ENCODE measurements around the gene STXBP1. TPM values are rescaled to one million over a fixed set of nuclear protein-coding genes. Genes with fewer than 3 reads are reported as not detected.
A peak's percentile ranks its signal among the peaks of the same experiment; 100 is the strongest.

STXBP1 gene
- total and polyA plus RNA-seq, 9 of the 15 experiments (the other 6 are each of a cell fraction or from before 2014, with no cell fraction given) = 4.6 to 35.1 (median 9.7) TPM

GRCh38 chr9:127732444-127732843 lies 120.4 kb downstream of the STXBP1 start (continued):
- TF ChIP-seq AFF1 (IDR thresholded peaks at IDR 0.05; ENCODE audit: low read depth in 1 of 2, partially characterized antibody in 2 of 2) (no peak), SREBF1 (IDR thresholded peaks at IDR 0.05; ENCODE audit: borderline replicate concordance, low read depth, low read length) (no peak)
- TF ChIP-seq, protein P1, sequence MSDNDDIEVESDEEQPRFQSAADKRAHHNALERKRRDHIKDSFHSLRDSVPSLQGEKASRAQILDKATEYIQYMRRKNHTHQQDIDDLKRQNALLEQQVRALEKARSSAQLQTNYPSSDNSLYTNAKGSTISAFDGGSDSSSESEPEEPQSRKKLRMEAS (CRISPR knock-in tag; IDR thresholded peaks at IDR 0.05) = no peak

DNA sequence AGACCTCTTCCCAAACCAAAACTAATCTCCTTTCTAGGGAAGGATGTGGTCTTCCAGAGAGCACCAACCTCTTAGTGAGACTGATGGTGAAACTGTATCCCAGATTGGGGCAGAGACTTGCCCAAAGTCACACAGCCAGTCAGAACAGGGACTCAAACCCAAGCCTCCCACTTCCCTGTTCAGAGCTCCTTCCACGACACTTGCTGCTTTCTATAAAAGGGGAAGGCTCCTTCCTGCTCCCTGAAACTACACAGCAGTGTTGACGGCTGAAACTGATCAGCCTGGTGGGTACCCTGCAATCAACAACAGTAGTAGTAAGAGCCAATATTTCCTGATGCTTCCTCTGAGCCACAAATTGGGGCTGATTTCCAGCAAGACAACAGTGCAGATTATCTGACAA lies 121.5 kb downstream of the STXBP1 start:
- no peak for ATAC-seq
- Histone ChIP-seq H3K9ac (ENCODE audit: insufficient read depth in 1 of 2, low read depth in 2 of 2, low read length in 2 of 2) (peak overlapping the region in 1 of 2 experiments; percentile 92; a peak in 1 of 4 replicates), H3K9me1 (ENCODE audit: control insufficient read depth, insufficient read depth, low read length) (no peaks in the 10 kb centered on the region), H2AFZ (ENCODE audit: low read depth, low read length) (no peak overlapping the region), H3K9me3 (replicated peaks; ENCODE audit: control insufficient read depth, insufficient read depth, low read depth, low read length) (no peaks in the 10 kb centered on the region), H3K79me2 (ENCODE audit: control insufficient read depth, insufficient read depth, low read length) (peaks cover 4% of the 10 kb centered on the region; the same call in 2 of the 3 replicates), H3K4me3 (no peak overlapping the region), H3K4me1 (replicated peaks in 1 of 2; ENCODE audit: control insufficient read depth in 2 of 2, insufficient read depth in 2 of 2, low read length in 2 of 2) (peaks cover 7 to 40% of the 10 kb centered on the region in 2 experiments; a peak in 4 of 5 replicates), H3K27ac (ENCODE audit: extremely low read depth, low read depth, low read length) (no peak overlapping the region), H3K36me3 (ENCODE audit: control insufficient read depth, insufficient read depth, low read length) (no peaks in the 10 kb centered on the region), H4K20me1 (replicated peaks; ENCODE audit: control insufficient read depth, insufficient read depth, low read length) (no peaks in the 10 kb centered on the region; the same call in 1 of the 2 replicates), H3K4me2 (ENCODE audit: insufficient read depth, low read length) (peak overlapping the region; percentile 79; the same call in 1 of the 2 replicates), H3K27me3 (ENCODE audit: control insufficient read depth in 2 of 2, insufficient read depth in 2 of 2, low read length in 2 of 2) (no peaks in the 10 kb centered on the region)
- BruUV-seq (replicated peaks) = no TSS peak
- ChIA-PET POLR2A (interaction anchor here (0.5 to 1.0 kb wide), 2 partner anchors 9 to 135 kb away, joined by 3 read pairs; no protein-coding TSS in a partner anchor), CTCF (ENCODE audit: low intra/inter-chr PET ratio) (interaction anchor here (0.8 to 3.0 kb wide), 5 partner anchors 51 to 188 kb away, joined by 3 to 49 read pairs (median 10); partner anchors contain the start of gene CDK9)
- in situ Hi-C loops (cut with MboI) = loop anchor here (10.0 kb wide), 1 partner anchor 139 kb away; no protein-coding TSS in a partner anchor
- 57% methylated on average over 2 of the region's 2 CpGs for WGBS (ENCODE audit: insufficient coverage, low coverage, missing lambda C conversion rate)
- no peak for FAIRE-seq
- intact Hi-C loops (cut with micrococcal nuclease) = loop anchor here (1.0 to 10.0 kb wide), 5 partner anchors 75 to 301 kb away; no protein-coding TSS in a partner anchor
- DNase-seq (ENCODE audit: extremely low read depth in 1 of 4, low spot score in 3 of 4) = no peak
- TF ChIP-seq CCNT2 (IDR thresholded peaks at IDR 0.05; ENCODE audit: borderline replicate concordance, extremely low read depth, insufficient read length, low read depth, low read length) (no peak), MLLT1 (IDR thresholded peaks at IDR 0.05) (no peak), SNRNP70 (optimal IDR thresholded peaks at IDR 0.05; ENCODE audit: low read depth, low read length) (no peak), SPI1 (IDR thresholded peaks at IDR 0.05; ENCODE audit: borderline replicate concordance, low read depth, low read length) (0 out of 2 replicates have a peak, but pooled peaks have one; percentile 13), ZNF707 (CRISPR knock-in tag; conservative IDR thresholded peaks at IDR 0.05) (no peak)

Measured in K562 (cell line).